PC-3 (cell line): Measurements from ENCODE around the gene PPM1L. TPM values are rescaled to one million over a fixed set of nuclear protein-coding genes. Genes with fewer than 3 reads are reported as not detected.

Experiments used
- ATAC-seq: fragments of 200-7000 bp; cut with Tn5 transposase; 2 replicates; pipeline ENCODE4 v1.9.1; 2020; ENCODE audit warnings: mild to moderate bottlenecking, moderate library complexity
- BruUV-seq: library from RNA; stranded (reverse); fragments of 400-500 nt; replicated peaks from 2 replicates; lab custom pipeline; 2021; lab: Mats Ljungman, UMichigan
- CTCF ChIA-PET: fragments of 300-600 bp; sonication (Branson Sonifier 250); formaldehyde crosslinking; loops from one replicate; lab custom pipeline; 2022; ENCODE audit warnings: antibody characterized with exemption; lab: Charles Lee
- POLR2A ChIA-PET: fragments of 300-600 bp; sonication (Branson Sonifier 250); formaldehyde crosslinking; loops from one replicate; lab custom pipeline; 2022; ENCODE audit warnings: antibody characterized with exemption; ENCODE audit not compliant: unreplicated experiment; lab: Charles Lee
- DNase-seq: peaks from one replicate; pipeline ENCODE4 v3.0.0-alpha.2; 2015
- H2AFZ ChIP-seq: fragments of 300-600 bp; sonication (generic); 2 replicates; pipeline ENCODE4 v1.6.0; 2016; ENCODE audit warnings: antibody characterized with exemption, low read length
- H3F3A ChIP-seq: fragments of 300-600 bp; sonication (generic); one replicate; pipeline ENCODE4 v1.6.0; 2017; ENCODE audit warnings: antibody characterized with exemption, low read length, control low read depth, mild to moderate bottlenecking; ENCODE audit not compliant: unreplicated experiment
- H3K27ac ChIP-seq: fragments of 300-600 bp; sonication (generic); 2 replicates; pipeline ENCODE4 v1.5.1; 2016; ENCODE audit warnings: mild to moderate bottlenecking, low read length
- H3K27me3 ChIP-seq: fragments of 300-600 bp; sonication (generic); 2 replicates; pipeline ENCODE4 v1.6.1; 2016; ENCODE audit warnings: low read length, mixed read lengths
- H3K36me3 ChIP-seq: fragments of 300-600 bp; sonication (generic); 2 replicates; pipeline ENCODE4 v1.6.1; 2016; ENCODE audit warnings: low read depth, mixed run types, low read length, mixed read lengths
- H3K4me1 ChIP-seq: fragments of 300-600 bp; sonication (generic); 2 replicates; pipeline ENCODE4 v1.5.1; 2016; ENCODE audit warnings: low read length; ENCODE audit not compliant: insufficient read depth
- H3K4me2 ChIP-seq: fragments of 300-600 bp; sonication (generic); 2 replicates; pipeline ENCODE4 v1.6.0; 2016; ENCODE audit warnings: low read length
- H3K4me3 ChIP-seq: fragments of 300-600 bp; sonication (generic); 2 replicates; pipeline ENCODE4 v1.5.1; 2016; ENCODE audit warnings: mild to moderate bottlenecking, low read length, mixed read lengths
- H3K79me2 ChIP-seq: fragments of 300-600 bp; sonication (generic); 2 replicates; pipeline ENCODE4 v1.6.1; 2017; ENCODE audit warnings: low read length, mixed read lengths
- H3K9ac ChIP-seq: fragments of 300-600 bp; sonication (generic); 2 replicates; pipeline ENCODE4 v1.6.0; 2016; ENCODE audit warnings: mild to moderate bottlenecking, low read length
- H3K9me2 ChIP-seq: fragments of 300-600 bp; sonication (generic); replicated peaks from 2 replicates; pipeline ENCODE4 v1.6.1; 2016; ENCODE audit warnings: mixed run types, low read length, mixed read lengths
- H3K9me3 ChIP-seq: fragments of 300-600 bp; sonication (generic); 2 replicates; pipeline ENCODE4 v1.6.1; 2016; ENCODE audit warnings: low read length, mixed read lengths
- H4K20me1 ChIP-seq: fragments of 300-600 bp; sonication (generic); 2 replicates; pipeline ENCODE4 v1.6.1; 2016; ENCODE audit warnings: low read length, mixed read lengths
- EZH2 ChIP-seq: fragments of 300-600 bp; sonication (generic); IDR thresholded peaks from one replicate; pipeline ENCODE4 v1.6.1; 2017; ENCODE audit warnings: antibody characterized with exemption, mild to moderate bottlenecking, low read length; ENCODE audit not compliant: unreplicated experiment
- EZH2phosphoT487 ChIP-seq: fragments of 300-600 bp; sonication (generic); IDR thresholded peaks from 2 replicates; pipeline ENCODE4 v1.6.1; 2018; ENCODE audit warnings: mild to moderate bottlenecking, antibody characterized with exemption, low read length, borderline replicate concordance
- intact Hi-C: fragments of 100-400 bp; cut with micrococcal nuclease; formaldehyde crosslinking; loops from 2 replicates; pipeline ENCODE4 v1.9.0; 2023
- total RNA-seq: library from RNA; depleted of rRNA; stranded (reverse); fragments of >200 nt; gene quantifications from 2 replicates; pipeline ENCODE4 v1.2.3, GENCODE V29; 2014
- TF ChIP-seq, protein P1 (sequence below): fragments of 300-600 bp; sonication (generic); conservative IDR thresholded peaks from 2 replicates; pipeline ENCODE4 v1.5.1; 2017; ENCODE audit warnings: antibody characterized with exemption, low read depth, mild to moderate bottlenecking, low read length

Gene PPM1L
- total RNA-seq, 1 experiment from 2014 or later = 7.0 TPM

- H3K4me2 ChIP-seq = no peak overlapping the region
- intact Hi-C loops = no loop called here
- no TSS peak for BruUV-seq
- H3K9me3 ChIP-seq = no peaks in the 10 kb centered on the region
- no peak overlapping the region for H3K27ac ChIP-seq
- ChIA-PET POLR2A (no interaction called here), CTCF (no interaction called here)
- ATAC-seq (no peak), DNase-seq (no peak)
- no peak overlapping the region for H3K9ac ChIP-seq
- H3K4me3 ChIP-seq = no peak overlapping the region
- H3K27me3 ChIP-seq = no peaks in the 10 kb centered on the region
- no peaks in the 10 kb centered on the region for H4K20me1 ChIP-seq
- TF ChIP-seq EZH2 (no peak), EZH2phosphoT487 (no peak)
- TF ChIP-seq, protein P1, sequence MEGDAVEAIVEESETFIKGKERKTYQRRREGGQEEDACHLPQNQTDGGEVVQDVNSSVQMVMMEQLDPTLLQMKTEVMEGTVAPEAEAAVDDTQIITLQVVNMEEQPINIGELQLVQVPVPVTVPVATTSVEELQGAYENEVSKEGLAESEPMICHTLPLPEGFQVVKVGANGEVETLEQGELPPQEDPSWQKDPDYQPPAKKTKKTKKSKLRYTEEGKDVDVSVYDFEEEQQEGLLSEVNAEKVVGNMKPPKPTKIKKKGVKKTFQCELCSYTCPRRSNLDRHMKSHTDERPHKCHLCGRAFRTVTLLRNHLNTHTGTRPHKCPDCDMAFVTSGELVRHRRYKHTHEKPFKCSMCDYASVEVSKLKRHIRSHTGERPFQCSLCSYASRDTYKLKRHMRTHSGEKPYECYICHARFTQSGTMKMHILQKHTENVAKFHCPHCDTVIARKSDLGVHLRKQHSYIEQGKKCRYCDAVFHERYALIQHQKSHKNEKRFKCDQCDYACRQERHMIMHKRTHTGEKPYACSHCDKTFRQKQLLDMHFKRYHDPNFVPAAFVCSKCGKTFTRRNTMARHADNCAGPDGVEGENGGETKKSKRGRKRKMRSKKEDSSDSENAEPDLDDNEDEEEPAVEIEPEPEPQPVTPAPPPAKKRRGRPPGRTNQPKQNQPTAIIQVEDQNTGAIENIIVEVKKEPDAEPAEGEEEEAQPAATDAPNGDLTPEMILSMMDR = no peak
- no peaks in the 10 kb centered on the region for H3K36me3 ChIP-seq
- H3F3A ChIP-seq = no peaks in the 10 kb centered on the region
- no peaks in the 10 kb centered on the region for H3K4me1 ChIP-seq
- H3K9me2 ChIP-seq = no peaks in the 10 kb centered on the region
- H2AFZ ChIP-seq = no peak overlapping the region
- no peaks in the 10 kb centered on the region for H3K79me2 ChIP-seq
Observed at GRCh38 chr3:160840590-160840989, 84.6 kb downstream of the PPM1L start.

GRCh38 chr3:160841455-160841854 is 85.4 kb downstream of the PPM1L start:
- H3K79me2 ChIP-seq = no peaks in the 10 kb centered on the region
- DNase-seq = no peak

More at GRCh38 chr3:160841455-160841854, 85.4 kb downstream of the PPM1L start:
- H3K4me2 ChIP-seq = no peak overlapping the region
- no peak overlapping the region for H3K27ac ChIP-seq
- intact Hi-C loops = no loop called here
- no peaks in the 10 kb centered on the region for H4K20me1 ChIP-seq
- H3K4me3 ChIP-seq = no peak overlapping the region
- H3K9ac ChIP-seq = no peak overlapping the region
- H3K36me3 ChIP-seq = no peaks in the 10 kb centered on the region
- no peaks in the 10 kb centered on the region for H3F3A ChIP-seq
- ChIA-PET CTCF (no interaction called here), POLR2A (no interaction called here)
- no peaks in the 10 kb centered on the region for H3K27me3 ChIP-seq
- BruUV-seq = no TSS peak
- TF ChIP-seq, protein P1 = no peak
- TF ChIP-seq EZH2phosphoT487 (no peak), EZH2 (no peak)
- no peaks in the 10 kb centered on the region for H3K9me2 ChIP-seq
- no peak for ATAC-seq
- H2AFZ ChIP-seq = no peak overlapping the region
- H3K9me3 ChIP-seq = no peaks in the 10 kb centered on the region
- no peaks in the 10 kb centered on the region for H3K4me1 ChIP-seq
